NCI-H82 (cell line): ENCODE results near the gene PEPD.

ENCODE experiments used
- DNase-seq: peaks from one replicate; lab custom pipeline; 2025; lab: John Stamatoyannopoulos, UW

Gene PEPD

GRCh38 chr19:33546656-33547055 is 25.1 kb upstream of the PEPD start:
- no peak for DNase-seq

- no peak for DNase-seq
Observed at GRCh38 chr19:33545217-33545981, 23.8 kb upstream of the PEPD start.

GRCh38 chr19:33535226-33535625 is 13.6 kb upstream of the PEPD start:
- no peak for DNase-seq

- DNase-seq: no peak
Observed at GRCh38 chr19:33532859-33533460, 11.4 kb upstream of the PEPD start.

GRCh38 chr19:33530842-33531241 is 9.3 kb upstream of the PEPD start:
- DNase-seq: no peak

GRCh38 chr19:33530296-33530695 is 8.7 kb upstream of the PEPD start:
- DNase-seq: no peak

- no peak for DNase-seq
Observed at GRCh38 chr19:33529094-33529676, 7.6 kb upstream of the PEPD start.

GRCh38 chr19:33528404-33528803 is 6.8 kb upstream of the PEPD start:
- DNase-seq: no peak

- DNase-seq: no peak
Observed at GRCh38 chr19:33527125-33527524, 5.5 kb upstream of the PEPD start.

GRCh38 chr19:33524024-33524664 is 2.6 kb upstream of the PEPD start:
- DNase-seq: no peak

- DNase-seq: no peak
Observed at GRCh38 chr19:33523167-33523566, 1.6 kb upstream of the PEPD start.

GRCh38 chr19:33522371-33522662 is 726 bp upstream of the PEPD start:
- DNase-seq: no peak

GRCh38 chr19:33520844-33521479 is 629 bp downstream of the PEPD start:
- no peak for DNase-seq

- no peak for DNase-seq
Observed at GRCh38 chr19:33520048-33520643, 1.4 kb downstream of the PEPD start.

- no peak for DNase-seq
Observed at GRCh38 chr19:33519416-33519815, 2.2 kb downstream of the PEPD start.

- DNase-seq: no peak
Observed at GRCh38 chr19:33518541-33518940, 3.0 kb downstream of the PEPD start.

GRCh38 chr19:33517922-33518321 is 3.7 kb downstream of the PEPD start:
- DNase-seq: no peak

GRCh38 chr19:33515921-33516320 is 5.7 kb downstream of the PEPD start:
- no peak for DNase-seq

- DNase-seq: no peak
Observed at GRCh38 chr19:33514885-33515551, 6.6 kb downstream of the PEPD start.

- no peak for DNase-seq
Observed at GRCh38 chr19:33513424-33513823, 8.2 kb downstream of the PEPD start.

GRCh38 chr19:33512580-33513137 is 8.9 kb downstream of the PEPD start:
- DNase-seq: no peak
